Kidney (tissue), 14 donors: Measurements from ENCODE around the gene ZNF101. TPM values are rescaled to one million over a fixed set of nuclear protein-coding genes. Genes with fewer than 3 reads are reported as not detected.

Experiments used
- DNase-seq, 5 donors: peaks; one replicate each; pipeline ENCODE4 v3.0.0-alpha.2; 2013 to 2020
- FAIRE-seq: peaks from 2 replicates; lab custom pipeline; 2012; peaks lifted over from hg19 to GRCh38; lab: Jason Lieb, UNC
- H3K27ac ChIP-seq, 2 donors: one replicate each; pipeline ENCODE4 v1.7.0; 2013; ENCODE audit warnings: low read depth in 2 of 2, low read length in 2 of 2, inconsistent platforms in 1 of 2
- H3K27me3 ChIP-seq: one replicate; pipeline ENCODE4 v1.7.1; 2013; ENCODE audit warnings: low read length, inconsistent platforms; ENCODE audit not compliant: control insufficient read depth, insufficient read depth
- H3K36me3 ChIP-seq, 3 donors: one replicate each; pipeline versions ENCODE4 v1.7.0 to v1.7.1; 2013; ENCODE audit warnings: low read length in 3 of 3, control low read depth in 1 of 3, inconsistent platforms in 1 of 3; ENCODE audit not compliant: insufficient read depth in 3 of 3, control insufficient read depth in 2 of 3
- H3K4me1 ChIP-seq, 3 donors: one replicate each; pipeline versions ENCODE4 v1.7.0 to v1.7.1; 2013; ENCODE audit warnings: low read length in 3 of 3, inconsistent platforms in 1 of 3, low read depth in 1 of 3; ENCODE audit not compliant: control insufficient read depth in 2 of 3, insufficient read depth in 2 of 3
- H3K4me3 ChIP-seq, 3 donors: one replicate each; pipeline versions ENCODE4 v1.7.0 to v1.8.1; 2013; ENCODE audit warnings: low read length in 3 of 3, control low read depth in 1 of 3, inconsistent platforms in 1 of 3
- H3K9ac ChIP-seq, 3 donors: one replicate each; pipeline versions ENCODE4 v1.7.0 to v1.7.1; 2013; ENCODE audit warnings: low read length in 3 of 3, control low read depth in 1 of 3, inconsistent platforms in 1 of 3
- H3K9me3 ChIP-seq, 3 donors: one replicate each; pipeline versions ENCODE4 v1.7.0 to v1.7.1; 2013; ENCODE audit warnings: low read length in 3 of 3, control low read depth in 1 of 3, inconsistent platforms in 1 of 3; ENCODE audit not compliant: control insufficient read depth in 2 of 3, insufficient read depth in 1 of 3
- CTCF ChIP-seq: IDR thresholded peaks from 3 replicates; pipeline ENCODE4 v1.5.1; 2012; ENCODE audit warnings: mild to moderate bottlenecking, moderate library complexity, borderline replicate concordance; ENCODE audit not compliant: insufficient read depth; ENCODE audit errors: extremely low read depth
- intact Hi-C: fragments of 100-400 bp; cut with DNase I; formaldehyde crosslinking; loops from one replicate; pipeline ENCODE4 v1.11.1; 2022
- polyA plus RNA-seq: library from polyadenylated mRNA; stranded (reverse); fragments of 350-450 nt; fragmentation: Illumina TruSeq; extraction: RNeasy Lipid Tissue Mini Kit (QIAGEN cat#74804); gene quantifications from one replicate; pipeline ENCODE4 v1.2.3, GENCODE V29; 2014; ENCODE audit warnings: low read depth, low replicate concordance; ENCODE audit not compliant: insufficient read depth
- total RNA-seq: library from RNA; stranded (reverse); fragmentation: NEBNext Ultra II Directional; extraction: Animal tissue kit (Norgen Biotek cat#: 25700); gene quantifications from one replicate; pipeline ENCODE4 v1.2.1, GENCODE V29; 2021
- donor health status: control.
- donor health status: control.
- donor health status: control.
- donor health status: control.
- donor health status: control.
- donor health status: DM: yes; HTN: yes; CAD: no.
- donor health status: Normal renal cell carcinoma (clear cell type).

ZNF101 gene
- total and polyA plus RNA-seq, 2 donors from 2014 or later = 10.2 to 21.2 TPM

DNA sequence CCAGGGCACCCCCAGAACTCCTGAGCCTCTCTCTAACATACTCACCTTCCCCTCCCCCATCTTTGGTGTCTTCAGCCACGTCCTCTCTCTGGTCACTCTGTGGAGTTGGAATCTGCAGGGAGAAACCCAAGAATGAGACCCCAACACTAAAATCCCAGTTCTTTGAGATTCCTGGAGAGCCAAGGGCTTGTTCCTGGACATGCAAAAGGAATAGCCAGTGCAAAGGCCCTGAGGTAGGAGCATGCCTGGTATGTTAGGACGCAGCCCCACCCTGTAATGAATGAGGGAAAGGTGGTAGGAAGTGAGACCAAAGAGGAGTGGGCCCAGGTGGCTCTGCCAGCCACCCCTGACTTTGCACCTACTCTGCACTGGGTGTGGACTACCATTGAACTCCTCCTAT, 38.2 kb upstream of the ZNF101 start:
- intact Hi-C loops = no loop called here
- H3K27ac ChIP-seq = no peak overlapping the region
- no peak overlapping the region for H3K4me3 ChIP-seq
- peaks cover 0 to 3% (median 0%) of the 10 kb centered on the region in 3 donors for H3K4me1 ChIP-seq
- H3K27me3 ChIP-seq = no peaks in the 10 kb centered on the region
- H3K9ac ChIP-seq = no peak overlapping the region
- TF ChIP-seq CTCF = no peak
- no peaks in the 10 kb centered on the region for H3K9me3 ChIP-seq
- FAIRE-seq (no peak), DNase-seq (no peak)
- H3K36me3 ChIP-seq = no peaks in the 10 kb centered on the region

- Histone ChIP-seq H3K27ac (no peak overlapping the region), H3K9me3 (no peaks in the 10 kb centered on the region), H3K36me3 (no peaks in the 10 kb centered on the region), H3K27me3 (no peaks in the 10 kb centered on the region), H3K9ac (no peak overlapping the region), H3K4me3 (no peak overlapping the region), H3K4me1 (peaks cover 0 to 3% (median 0%) of the 10 kb centered on the region in 3 donors)
- TF ChIP-seq CTCF = no peak
- DNase-seq (no peak), FAIRE-seq (no peak)
- intact Hi-C loops = no loop called here
These were observed 37.3 kb upstream of the ZNF101 start for GRCh38 chr19:19631346-19631745.

DNA sequence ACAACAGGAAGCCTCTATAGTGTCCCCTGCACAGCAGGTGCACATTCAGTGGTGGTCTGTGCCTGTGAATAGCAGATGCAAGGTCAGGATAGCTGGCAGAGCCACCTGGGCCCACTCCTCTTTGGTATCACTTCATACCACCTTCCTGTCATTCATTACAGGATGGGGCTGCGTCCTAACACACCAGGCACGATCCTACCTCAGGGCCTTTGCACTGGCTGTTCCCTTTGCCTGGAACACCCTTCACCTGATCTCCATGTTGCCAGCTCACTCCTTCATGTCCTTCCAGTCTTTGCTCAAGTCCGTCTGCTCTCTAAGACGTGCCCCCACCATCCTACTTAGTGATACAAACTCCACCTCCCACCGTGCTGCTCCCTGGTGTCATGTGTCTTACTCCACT, 36.0 kb upstream of the ZNF101 start:
- Histone ChIP-seq H3K36me3 (no peaks in the 10 kb centered on the region), H3K9me3 (no peaks in the 10 kb centered on the region), H3K9ac (no peak overlapping the region), H3K4me1 (no peaks in the 10 kb centered on the region), H3K27me3 (no peaks in the 10 kb centered on the region), H3K27ac (no peak overlapping the region), H3K4me3 (no peak overlapping the region)
- DNase-seq = no peak
- TF ChIP-seq CTCF = no peak
- intact Hi-C loops = no loop called here
- no peak for FAIRE-seq
